ENCODE data around the gene PHF21B. TPM values are rescaled to one million over a fixed set of nuclear protein-coding genes. Genes with fewer than 3 reads are reported as not detected.

Gene PHF21B
- total RNA-seq, 4 donors from 2014 or later = 0.17 to 0.62 TPM; not detected in 2

- no peak overlapping the region for H3K4me3 ChIP-seq (ENCODE audit: low read depth, poor library complexity, severe bottlenecking)
- DNase-seq (ENCODE audit: low spot score in 2 of 2) = no peak
- intact Hi-C loops (cut with DNase I; ENCODE audit: low total_unique reads) = no loop called here
- WGBS, 2 donors = 67 to 85% methylated on average over 4 of the region's 4 CpGs
- TF ChIP-seq POLR2A (IDR thresholded peaks at IDR 0.05) = no peak
- TF ChIP-seq, protein P1, sequence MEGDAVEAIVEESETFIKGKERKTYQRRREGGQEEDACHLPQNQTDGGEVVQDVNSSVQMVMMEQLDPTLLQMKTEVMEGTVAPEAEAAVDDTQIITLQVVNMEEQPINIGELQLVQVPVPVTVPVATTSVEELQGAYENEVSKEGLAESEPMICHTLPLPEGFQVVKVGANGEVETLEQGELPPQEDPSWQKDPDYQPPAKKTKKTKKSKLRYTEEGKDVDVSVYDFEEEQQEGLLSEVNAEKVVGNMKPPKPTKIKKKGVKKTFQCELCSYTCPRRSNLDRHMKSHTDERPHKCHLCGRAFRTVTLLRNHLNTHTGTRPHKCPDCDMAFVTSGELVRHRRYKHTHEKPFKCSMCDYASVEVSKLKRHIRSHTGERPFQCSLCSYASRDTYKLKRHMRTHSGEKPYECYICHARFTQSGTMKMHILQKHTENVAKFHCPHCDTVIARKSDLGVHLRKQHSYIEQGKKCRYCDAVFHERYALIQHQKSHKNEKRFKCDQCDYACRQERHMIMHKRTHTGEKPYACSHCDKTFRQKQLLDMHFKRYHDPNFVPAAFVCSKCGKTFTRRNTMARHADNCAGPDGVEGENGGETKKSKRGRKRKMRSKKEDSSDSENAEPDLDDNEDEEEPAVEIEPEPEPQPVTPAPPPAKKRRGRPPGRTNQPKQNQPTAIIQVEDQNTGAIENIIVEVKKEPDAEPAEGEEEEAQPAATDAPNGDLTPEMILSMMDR (IDR thresholded peaks at IDR 0.05) = no peak
Measured at GRCh38 chr22:44847380-44847779, 162.4 kb downstream of the PHF21B start.

DNA sequence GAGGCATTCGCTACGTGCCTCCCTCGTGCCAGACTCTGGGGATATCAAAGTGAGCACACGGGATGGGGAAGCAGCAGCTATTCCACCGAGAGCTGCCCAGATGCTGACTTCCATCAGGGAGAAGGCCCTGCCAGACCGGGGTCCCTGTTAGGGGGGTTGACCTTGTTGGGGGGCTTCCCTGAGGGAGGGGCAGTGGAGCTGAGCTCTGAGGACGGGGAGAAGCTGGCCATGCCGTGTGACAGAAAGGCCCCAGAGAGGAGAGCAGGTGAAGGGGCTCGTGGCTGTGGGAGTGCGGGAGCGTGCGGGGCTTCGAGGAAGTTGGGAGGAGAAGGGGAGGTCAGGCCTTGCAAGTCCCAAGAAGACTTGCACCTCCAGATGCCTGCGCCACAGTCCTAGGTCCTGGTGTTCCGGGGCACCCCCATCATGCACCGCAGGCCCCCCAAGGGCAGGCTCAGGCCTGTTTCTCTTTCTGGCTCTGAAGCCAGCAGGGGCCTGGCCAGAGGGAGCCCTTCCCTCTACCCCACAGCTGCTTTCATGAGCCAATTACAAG is 163.0 kb downstream of the PHF21B start:
- 83 to 87% methylated on average over 16 of the region's 16 CpGs for WGBS, 2 donors
- TF ChIP-seq, protein P1 (IDR thresholded peaks at IDR 0.05) = no peak
- no peak for TF ChIP-seq POLR2A (IDR thresholded peaks at IDR 0.05)
- no peak for DNase-seq (ENCODE audit: low spot score in 2 of 2)
- intact Hi-C loops (cut with DNase I; ENCODE audit: low total_unique reads) = no loop called here
- H3K4me3 ChIP-seq (ENCODE audit: low read depth, poor library complexity, severe bottlenecking) = no peak overlapping the region

DNA sequence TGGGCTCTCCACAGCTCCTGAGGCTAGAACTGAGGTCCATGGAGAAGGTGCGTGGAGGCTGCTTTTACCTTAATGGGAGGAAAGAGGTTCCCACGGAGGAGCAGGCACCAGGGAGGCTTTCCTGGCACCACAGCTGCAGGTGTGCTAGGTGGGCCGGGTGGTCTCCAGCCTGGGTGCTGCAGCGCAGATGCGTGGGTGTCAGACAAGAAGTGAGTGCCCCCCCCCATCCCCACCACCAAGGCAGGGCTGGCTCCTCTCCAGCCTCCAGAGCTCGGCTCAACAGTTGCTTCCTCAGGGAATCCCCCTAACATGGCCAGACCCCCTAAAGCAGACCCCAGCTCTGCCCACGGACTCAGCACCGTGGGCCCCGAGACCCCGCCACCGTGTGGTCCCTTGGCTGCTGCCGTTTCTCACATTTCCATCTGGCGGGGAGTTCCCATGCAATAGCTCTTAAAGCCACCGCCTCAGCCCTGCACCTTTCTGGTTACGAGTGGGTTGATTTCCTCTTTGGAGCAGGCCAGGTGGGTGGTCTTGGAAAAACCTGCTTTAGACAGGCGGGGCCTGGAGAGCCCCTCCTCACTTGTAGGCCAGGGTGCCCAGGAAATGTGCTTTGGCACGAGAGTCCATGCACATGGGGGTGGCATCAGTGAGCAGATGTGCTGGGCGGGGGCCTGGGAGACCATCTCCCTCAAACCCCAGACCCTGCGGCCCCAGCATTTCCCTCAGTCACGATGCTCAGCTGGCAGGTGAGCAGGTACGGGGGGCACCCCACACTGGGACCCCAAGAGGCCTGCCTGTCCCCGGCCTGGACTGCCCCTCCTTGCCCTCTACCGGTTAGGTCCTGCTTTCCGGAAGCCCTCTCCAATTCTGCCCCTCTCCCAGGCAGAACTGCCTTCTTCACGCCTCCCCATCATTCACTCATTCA is 163.7 kb downstream of the PHF21B start:
- no peak for DNase-seq (ENCODE audit: low spot score in 2 of 2)
- TF ChIP-seq, protein P1 (IDR thresholded peaks at IDR 0.05) = no peak
- TF ChIP-seq POLR2A (IDR thresholded peaks at IDR 0.05) = no peak
- intact Hi-C loops (cut with DNase I; ENCODE audit: low total_unique reads) = no loop called here
- WGBS, 2 donors = 87 to 89% methylated on average over 22 of the region's 25 CpGs
- H3K4me3 ChIP-seq (ENCODE audit: low read depth, poor library complexity, severe bottlenecking) = no peak overlapping the region

DNA sequence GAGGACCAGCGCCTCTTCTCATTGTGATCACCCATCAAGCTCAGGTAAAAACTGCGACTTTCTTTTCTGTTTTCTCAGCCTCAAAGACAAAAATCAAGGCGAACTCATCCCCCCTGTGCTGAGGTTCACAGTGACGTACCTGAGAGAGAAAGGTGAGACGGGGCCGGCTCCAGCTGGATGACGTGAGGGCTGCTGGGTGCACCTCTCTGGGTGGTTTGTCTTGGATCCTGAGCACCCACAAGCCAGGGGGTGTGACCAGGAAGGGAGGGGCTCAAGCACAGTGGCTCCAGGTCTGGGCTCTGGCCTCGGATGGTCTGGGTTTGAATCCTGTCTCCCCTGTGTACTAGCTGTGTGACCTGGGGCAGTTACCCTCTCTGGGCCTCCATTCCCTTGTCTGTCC is 164.6 kb downstream of the PHF21B start:
- no peak for TF ChIP-seq POLR2A (IDR thresholded peaks at IDR 0.05)
- TF ChIP-seq, protein P1 (IDR thresholded peaks at IDR 0.05) = no peak
- no peak overlapping the region for H3K4me3 ChIP-seq (ENCODE audit: low read depth, poor library complexity, severe bottlenecking)
- DNase-seq (ENCODE audit: low spot score in 2 of 2) = no peak
- 91 to 95% methylated on average over 8 of the region's 8 CpGs for WGBS, 2 donors
- intact Hi-C loops (cut with DNase I; ENCODE audit: low total_unique reads) = no loop called here

- H3K4me3 ChIP-seq (ENCODE audit: low read depth, poor library complexity, severe bottlenecking) = no peak overlapping the region
- 75 to 83% methylated on average over 6 to 7 of the region's 7 CpGs for WGBS, 2 donors
- TF ChIP-seq POLR2A (IDR thresholded peaks at IDR 0.05) = no peak
- TF ChIP-seq, protein P1 (IDR thresholded peaks at IDR 0.05) = no peak
- DNase-seq (ENCODE audit: low spot score in 2 of 2) = no peak
- intact Hi-C loops (cut with DNase I; ENCODE audit: low total_unique reads) = no loop called here
Measured at GRCh38 chr22:44842417-44842816, 167.4 kb downstream of the PHF21B start.
